ENCODE data around the gene CHD2.

DNA sequence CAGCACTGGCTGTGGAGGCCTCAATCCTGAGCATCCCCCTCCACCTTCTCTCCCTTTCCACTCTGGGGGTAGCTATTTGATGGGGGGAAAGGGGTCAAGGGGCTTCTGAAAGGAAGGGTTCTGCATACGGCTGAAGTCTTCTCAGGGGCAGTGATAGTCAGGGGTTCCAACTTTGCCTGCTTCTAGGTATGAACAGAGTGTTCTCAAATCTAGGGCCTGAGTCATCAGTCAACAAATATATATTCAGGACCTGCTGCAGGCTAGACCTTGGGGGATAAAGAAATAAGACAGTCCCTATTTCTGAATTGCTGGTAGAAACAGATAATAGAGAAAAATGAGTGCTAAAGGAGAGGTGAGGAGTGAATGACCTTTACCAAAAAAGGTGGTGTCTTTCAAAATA is 176.1 kb downstream of the CHD2 start:
- TF ChIP-seq, protein P1, sequence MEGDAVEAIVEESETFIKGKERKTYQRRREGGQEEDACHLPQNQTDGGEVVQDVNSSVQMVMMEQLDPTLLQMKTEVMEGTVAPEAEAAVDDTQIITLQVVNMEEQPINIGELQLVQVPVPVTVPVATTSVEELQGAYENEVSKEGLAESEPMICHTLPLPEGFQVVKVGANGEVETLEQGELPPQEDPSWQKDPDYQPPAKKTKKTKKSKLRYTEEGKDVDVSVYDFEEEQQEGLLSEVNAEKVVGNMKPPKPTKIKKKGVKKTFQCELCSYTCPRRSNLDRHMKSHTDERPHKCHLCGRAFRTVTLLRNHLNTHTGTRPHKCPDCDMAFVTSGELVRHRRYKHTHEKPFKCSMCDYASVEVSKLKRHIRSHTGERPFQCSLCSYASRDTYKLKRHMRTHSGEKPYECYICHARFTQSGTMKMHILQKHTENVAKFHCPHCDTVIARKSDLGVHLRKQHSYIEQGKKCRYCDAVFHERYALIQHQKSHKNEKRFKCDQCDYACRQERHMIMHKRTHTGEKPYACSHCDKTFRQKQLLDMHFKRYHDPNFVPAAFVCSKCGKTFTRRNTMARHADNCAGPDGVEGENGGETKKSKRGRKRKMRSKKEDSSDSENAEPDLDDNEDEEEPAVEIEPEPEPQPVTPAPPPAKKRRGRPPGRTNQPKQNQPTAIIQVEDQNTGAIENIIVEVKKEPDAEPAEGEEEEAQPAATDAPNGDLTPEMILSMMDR (IDR thresholded peaks at IDR 0.05; ENCODE audit: insufficient read depth, low read depth, low read length) = no peak
- no peak for TF ChIP-seq EZH2 (IDR thresholded peaks at IDR 0.05; ENCODE audit: insufficient read depth, low read length)

All from astrocyte (in vitro differentiated cells and primary cell).